Bronchial epithelial cell (primary cell): ENCODE measurements around the gene HPRT1. TPM values are rescaled to one million over a fixed set of nuclear protein-coding genes. Genes with fewer than 3 reads are reported as not detected.

Experiments
- DNase-seq: peaks from one replicate; pipeline ENCODE4 v3.0.0-alpha.2; 2010; ENCODE audit warnings: low read depth
- FAIRE-seq: peaks from 2 replicates; lab custom pipeline; 2011; peaks lifted over from hg19 to GRCh38; lab: Jason Lieb, UNC
- H3K27me3 ChIP-seq: 2 replicates; pipeline ENCODE4 v1.5.1; 2011; ENCODE audit warnings: low read length; ENCODE audit not compliant: control insufficient read depth, insufficient read depth
- H3K36me3 ChIP-seq: 2 replicates; pipeline ENCODE4 v1.5.1; 2011; ENCODE audit warnings: low read length; ENCODE audit not compliant: control insufficient read depth, insufficient read depth
- H3K4me3 ChIP-seq: 2 replicates; pipeline ENCODE4 v1.5.1; 2011; ENCODE audit warnings: mild to moderate bottlenecking, low read depth, low read length, control low read depth
- CTCF ChIP-seq: IDR thresholded peaks from 2 replicates; pipeline ENCODE4 v1.5.1; 2011; ENCODE audit warnings: mild to moderate bottlenecking, moderate library complexity, low read length, control low read depth, inconsistent platforms; ENCODE audit not compliant: insufficient read depth, severe bottlenecking
- total RNA-seq: library from RNA; depleted of rRNA; stranded (reverse); fragments of >200 nt; gene quantifications from 2 replicates; pipeline ENCODE4 v1.2.1, GENCODE V29; 2014

The HPRT1 gene
- total RNA-seq, 1 donor from 2014 or later: 11.6 TPM

- FAIRE-seq (no peak), DNase-seq (no peak)
- Histone ChIP-seq H3K27me3 (no peaks in the 10 kb centered on the region), H3K4me3 (no peak overlapping the region), H3K36me3 (no peaks in the 10 kb centered on the region)
- no peak for TF ChIP-seq CTCF
These were observed 16.3 kb downstream of the HPRT1 start for GRCh38 chrX:134476284-134476683.

GRCh38 chrX:134478374-134478773 lies 18.4 kb downstream of the HPRT1 start:
- H3K4me3 ChIP-seq: no peak overlapping the region
- FAIRE-seq: no peak

GRCh38 chrX:134480061-134480460 lies 20.1 kb downstream of the HPRT1 start:
- no peak for TF ChIP-seq CTCF
- Histone ChIP-seq H3K27me3 (no peaks in the 10 kb centered on the region), H3K36me3 (peaks cover 1% of the 10 kb centered on the region), H3K4me3 (no peak overlapping the region)
- no peak for FAIRE-seq
- DNase-seq: peak; percentile 80

More at GRCh38 chrX:134478374-134478773, 18.4 kb downstream of the HPRT1 start:
- H3K27me3 ChIP-seq: no peaks in the 10 kb centered on the region
- peaks cover under 1% of the 10 kb centered on the region for H3K36me3 ChIP-seq
- TF ChIP-seq CTCF: no peak
- DNase-seq: no peak

- DNase-seq (no peak), FAIRE-seq (no peak)
- H3K27me3 ChIP-seq: no peaks in the 10 kb centered on the region
- no peak for TF ChIP-seq CTCF
- H3K4me3 ChIP-seq: no peak overlapping the region
- peaks cover 1% of the 10 kb centered on the region for H3K36me3 ChIP-seq
These were observed 21.4 kb downstream of the HPRT1 start for GRCh38 chrX:134481339-134481738.

- Histone ChIP-seq H3K27me3 (no peaks in the 10 kb centered on the region), H3K36me3 (peaks cover 1% of the 10 kb centered on the region), H3K4me3 (no peak overlapping the region)
- no peak for DNase-seq
- FAIRE-seq: no peak
- TF ChIP-seq CTCF: no peak
These were observed 22.4 kb downstream of the HPRT1 start for GRCh38 chrX:134482371-134482770.

- peak; percentile 65 for DNase-seq
- Histone ChIP-seq H3K27me3 (no peaks in the 10 kb centered on the region), H3K4me3 (no peak overlapping the region), H3K36me3 (peaks cover 1% of the 10 kb centered on the region)
- no peak for FAIRE-seq
- TF ChIP-seq CTCF: peak; percentile 9
These were observed 24.1 kb downstream of the HPRT1 start for GRCh38 chrX:134484039-134484438.
